Measurements from ENCODE around the gene CLEC2L.

Gene CLEC2L

GRCh38 chr7:139482662-139483466 lies 40.6 kb upstream of the CLEC2L start:
- no peak for TF ChIP-seq CTCF (IDR thresholded peaks at IDR 0.05; ENCODE audit: low read depth, low read length)
- H3K4me3 ChIP-seq (replicated peaks in 1 of 2; ENCODE audit: low read depth in 2 of 2, low read length in 2 of 2) = no peak overlapping the region
- DNase-seq (ENCODE audit: low read depth in 2 of 2) = peak in 1 of 2 donors; percentile 20

GRCh38 chr7:139487366-139488080 lies 36.0 kb upstream of the CLEC2L start:
- TF ChIP-seq CTCF (IDR thresholded peaks at IDR 0.05; ENCODE audit: low read depth, low read length) = no peak
- DNase-seq (ENCODE audit: low read depth in 2 of 2) = no peak
- no peak overlapping the region for H3K4me3 ChIP-seq (replicated peaks in 1 of 2; ENCODE audit: low read depth in 2 of 2, low read length in 2 of 2)

- TF ChIP-seq CTCF (IDR thresholded peaks at IDR 0.05; ENCODE audit: low read depth, low read length) = no peak
- H3K4me3 ChIP-seq (replicated peaks in 1 of 2; ENCODE audit: low read depth in 2 of 2, low read length in 2 of 2) = no peak overlapping the region
- DNase-seq (ENCODE audit: low read depth in 2 of 2) = peak in 1 of 2 donors; percentile 38
These were observed 34.7 kb upstream of the CLEC2L start for GRCh38 chr7:139488810-139489209.

- no peak for TF ChIP-seq CTCF (IDR thresholded peaks at IDR 0.05; ENCODE audit: low read depth, low read length)
- peak in 1 of 2 donors; percentile 19 for DNase-seq (ENCODE audit: low read depth in 2 of 2)
- H3K4me3 ChIP-seq (replicated peaks in 1 of 2; ENCODE audit: low read depth in 2 of 2, low read length in 2 of 2) = no peak overlapping the region
These were observed 33.4 kb upstream of the CLEC2L start for GRCh38 chr7:139490130-139490529.

- H3K4me3 ChIP-seq (replicated peaks in 1 of 2; ENCODE audit: low read depth in 2 of 2, low read length in 2 of 2) = no peak overlapping the region
- no peak for TF ChIP-seq CTCF (IDR thresholded peaks at IDR 0.05; ENCODE audit: low read depth, low read length)
- DNase-seq (ENCODE audit: low read depth in 2 of 2) = no peak
These were observed 31.2 kb upstream of the CLEC2L start for GRCh38 chr7:139492293-139492692.

- no peak for DNase-seq (ENCODE audit: low read depth in 2 of 2)
- no peak for TF ChIP-seq CTCF (IDR thresholded peaks at IDR 0.05; ENCODE audit: low read depth, low read length)
- no peak overlapping the region for H3K4me3 ChIP-seq (replicated peaks in 1 of 2; ENCODE audit: low read depth in 2 of 2, low read length in 2 of 2)
These were observed 28.5 kb upstream of the CLEC2L start for GRCh38 chr7:139494835-139495579.
